PFSK-1 (cell line): Measurements from ENCODE around the gene TMEM203.

Source experiments
- FOXP2 ChIP-seq: optimal IDR thresholded peaks from 2 replicates; pipeline ENCODE3; 2011; ENCODE audit warnings: borderline replicate concordance, control low read depth, inconsistent platforms; ENCODE audit not compliant: insufficient read depth; ENCODE audit errors: extremely low read length, extremely low read depth
- POLR2AphosphoS5 ChIP-seq: IDR thresholded peaks from 2 replicates; pipeline ENCODE4 v1.6.1; 2012; ENCODE audit warnings: low read depth, mild to moderate bottlenecking, control low read depth, low read length, moderate library complexity
- REST ChIP-seq, 2 experiments: IDR thresholded peaks; 2 replicates each; pipeline versions ENCODE4 v1.6.1 to v1.8.0; 2011 to 2012; ENCODE audit warnings: low read depth in 2 of 2, low read length in 2 of 2, control low read depth in 1 of 2, inconsistent platforms in 1 of 2, mild to moderate bottlenecking in 1 of 2, moderate library complexity in 1 of 2; ENCODE audit not compliant: insufficient read depth in 1 of 2
- SIN3A ChIP-seq: IDR thresholded peaks from 2 replicates; pipeline ENCODE4 v1.6.1; 2012; ENCODE audit warnings: mild to moderate bottlenecking, low read length, moderate library complexity, borderline replicate concordance; ENCODE audit not compliant: insufficient read depth
- TAF1 ChIP-seq: IDR thresholded peaks from 2 replicates; pipeline ENCODE4 v1.6.1; 2012; ENCODE audit warnings: low read length, control low read depth, borderline replicate concordance; ENCODE audit not compliant: insufficient read depth

The TMEM203 gene

GRCh38 chr9:137186385-137186784 lies 19.1 kb downstream of the TMEM203 start:
- no peak for TF ChIP-seq REST (IDR thresholded peaks at IDR 0.05; ENCODE audit: insufficient read depth in 1 of 2, low read depth in 2 of 2, low read length in 2 of 2)
- TF ChIP-seq TAF1 = no peak
- TF ChIP-seq FOXP2 = no peak
- no peak for TF ChIP-seq POLR2AphosphoS5
- TF ChIP-seq SIN3A = no peak

- TF ChIP-seq SIN3A = no peak
Observed at GRCh38 chr9:137185921-137186320, 19.5 kb downstream of the TMEM203 start.

GRCh38 chr9:137184881-137185660 lies 20.4 kb downstream of the TMEM203 start:
- no peak for TF ChIP-seq TAF1
- no peak for TF ChIP-seq POLR2AphosphoS5
- no peak for TF ChIP-seq FOXP2
- TF ChIP-seq SIN3A = no peak
- no peak for TF ChIP-seq REST (IDR thresholded peaks at IDR 0.05; ENCODE audit: insufficient read depth in 1 of 2, low read depth in 2 of 2, low read length in 2 of 2)

- TF ChIP-seq SIN3A (no peak), POLR2AphosphoS5 (no peak)
Observed at GRCh38 chr9:137183980-137184595, 21.4 kb downstream of the TMEM203 start.

- no peak for TF ChIP-seq SIN3A
- TF ChIP-seq FOXP2 = no peak
- no peak for TF ChIP-seq POLR2AphosphoS5
- TF ChIP-seq TAF1 = no peak
- TF ChIP-seq REST (IDR thresholded peaks at IDR 0.05; ENCODE audit: insufficient read depth in 1 of 2, low read depth in 2 of 2, low read length in 2 of 2) = no peak
Observed at GRCh38 chr9:137182836-137183235, 22.6 kb downstream of the TMEM203 start.

- TF ChIP-seq FOXP2 (no peak), POLR2AphosphoS5 (no peak)
Observed at GRCh38 chr9:137181680-137182079, 23.8 kb downstream of the TMEM203 start.
